DOHH2 (cell line): ENCODE measurements around the gene MEST.

Source experiments
- H3F3A ChIP-seq: fragments of 200-600 bp; sonication (generic), shearing (Covaris generic); 2 replicates; pipeline ENCODE4 v1.6.0; 2016; ENCODE audit warnings: antibody characterized with exemption, mild to moderate bottlenecking; ENCODE audit not compliant: control insufficient read depth, insufficient read depth
- H3K27ac ChIP-seq: fragments of 200-600 bp; sonication (generic); 2 replicates; pipeline ENCODE4 v1.5.1; 2014; ENCODE audit warnings: low read depth, mild to moderate bottlenecking, low read length, moderate library complexity
- H3K27me3 ChIP-seq: fragments of 200-600 bp; sonication (generic); 2 replicates; pipeline ENCODE4 v1.6.1; 2014; ENCODE audit warnings: mild to moderate bottlenecking, low read length, mixed read lengths; ENCODE audit not compliant: control insufficient read depth
- H3K36me3 ChIP-seq: fragments of 200-600 bp; sonication (generic); 2 replicates; pipeline ENCODE4 v1.6.1; 2014; ENCODE audit warnings: mild to moderate bottlenecking, low read length, moderate library complexity, mixed read lengths; ENCODE audit not compliant: control insufficient read depth
- H3K4me1 ChIP-seq: fragments of 200-600 bp; sonication (generic); 2 replicates; pipeline ENCODE4 v1.6.1; 2014; ENCODE audit warnings: mild to moderate bottlenecking, low read length, mixed read lengths; ENCODE audit not compliant: control insufficient read depth
- H3K4me2 ChIP-seq: fragments of 200-600 bp; sonication (generic); 2 replicates; pipeline ENCODE4 v1.6.0; 2014; ENCODE audit warnings: mild to moderate bottlenecking, low read length, moderate library complexity
- H3K4me3 ChIP-seq: fragments of 200-600 bp; sonication (generic); 2 replicates; pipeline ENCODE4 v1.5.1; 2014; ENCODE audit warnings: mild to moderate bottlenecking, low read length, mixed read lengths
- H3K79me2 ChIP-seq: fragments of 200-600 bp; sonication (generic); 2 replicates; pipeline ENCODE4 v1.6.1; 2014; ENCODE audit warnings: mild to moderate bottlenecking, low read length, mixed read lengths; ENCODE audit not compliant: control insufficient read depth
- H3K9me2 ChIP-seq: fragments of 200-600 bp; sonication (generic); replicated peaks from 2 replicates; pipeline ENCODE4 v1.6.1; 2014; ENCODE audit warnings: mild to moderate bottlenecking, low read length, mixed read lengths; ENCODE audit not compliant: control insufficient read depth
- H3K9me3 ChIP-seq: fragments of 200-600 bp; sonication (generic); 2 replicates; pipeline ENCODE4 v1.6.1; 2014; ENCODE audit warnings: antibody characterized with exemption, low read length, mixed read lengths; ENCODE audit not compliant: control insufficient read depth, insufficient read depth
- H4K20me1 ChIP-seq: fragments of 200-600 bp; sonication (generic); 2 replicates; pipeline ENCODE4 v1.6.0; 2014; ENCODE audit warnings: low read depth, mild to moderate bottlenecking, antibody characterized with exemption, low read length, moderate library complexity; ENCODE audit not compliant: control insufficient read depth, insufficient read depth
- EZH2phosphoT487 ChIP-seq: fragments of 200-600 bp; sonication (generic); IDR thresholded peaks from 2 replicates; pipeline ENCODE4 v1.6.1; 2017; ENCODE audit warnings: borderline replicate concordance, mild to moderate bottlenecking, antibody characterized with exemption, low read length, moderate library complexity, mixed read lengths
- TF ChIP-seq, protein P1 (sequence below): fragments of 200-600 bp; sonication (generic); IDR thresholded peaks from one replicate; pipeline ENCODE4 v1.5.1; 2014; ENCODE audit warnings: antibody characterized with exemption, mild to moderate bottlenecking, low read depth, low read length; ENCODE audit not compliant: poor library complexity, severe bottlenecking

Gene MEST

DNA sequence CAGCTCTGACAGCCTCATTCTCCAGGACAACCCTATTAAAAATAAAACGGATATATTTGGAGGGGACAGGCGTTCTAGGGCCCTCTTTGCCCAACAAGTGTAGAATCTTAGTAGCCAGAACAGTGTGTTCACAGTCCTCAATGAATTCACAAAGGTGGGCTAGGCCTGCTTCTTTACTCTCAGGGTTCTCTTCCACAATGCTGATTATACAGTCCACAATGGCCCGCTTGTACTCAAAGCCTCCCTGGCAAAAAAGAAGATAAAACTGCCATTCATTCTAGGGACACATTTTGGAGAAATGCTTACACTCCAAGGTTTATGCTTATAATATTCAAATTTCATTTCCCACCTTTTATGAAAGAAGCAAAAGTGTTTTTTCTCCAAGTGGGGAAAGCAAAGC lies 62.6 kb downstream of the MEST start:
- TF ChIP-seq, protein P1, sequence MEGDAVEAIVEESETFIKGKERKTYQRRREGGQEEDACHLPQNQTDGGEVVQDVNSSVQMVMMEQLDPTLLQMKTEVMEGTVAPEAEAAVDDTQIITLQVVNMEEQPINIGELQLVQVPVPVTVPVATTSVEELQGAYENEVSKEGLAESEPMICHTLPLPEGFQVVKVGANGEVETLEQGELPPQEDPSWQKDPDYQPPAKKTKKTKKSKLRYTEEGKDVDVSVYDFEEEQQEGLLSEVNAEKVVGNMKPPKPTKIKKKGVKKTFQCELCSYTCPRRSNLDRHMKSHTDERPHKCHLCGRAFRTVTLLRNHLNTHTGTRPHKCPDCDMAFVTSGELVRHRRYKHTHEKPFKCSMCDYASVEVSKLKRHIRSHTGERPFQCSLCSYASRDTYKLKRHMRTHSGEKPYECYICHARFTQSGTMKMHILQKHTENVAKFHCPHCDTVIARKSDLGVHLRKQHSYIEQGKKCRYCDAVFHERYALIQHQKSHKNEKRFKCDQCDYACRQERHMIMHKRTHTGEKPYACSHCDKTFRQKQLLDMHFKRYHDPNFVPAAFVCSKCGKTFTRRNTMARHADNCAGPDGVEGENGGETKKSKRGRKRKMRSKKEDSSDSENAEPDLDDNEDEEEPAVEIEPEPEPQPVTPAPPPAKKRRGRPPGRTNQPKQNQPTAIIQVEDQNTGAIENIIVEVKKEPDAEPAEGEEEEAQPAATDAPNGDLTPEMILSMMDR = no peak
- no peak for TF ChIP-seq EZH2phosphoT487
- no peaks in the 10 kb centered on the region for H3K9me2 ChIP-seq

More for the DNA sequence above, 62.6 kb downstream of the MEST start:
- Histone ChIP-seq H4K20me1 (no peaks in the 10 kb centered on the region), H3K4me3 (no peak overlapping the region), H3K79me2 (no peaks in the 10 kb centered on the region), H3K36me3 (no peaks in the 10 kb centered on the region), H3K4me1 (no peaks in the 10 kb centered on the region), H3K4me2 (no peak overlapping the region), H3F3A (no peaks in the 10 kb centered on the region), H3K9me3 (no peaks in the 10 kb centered on the region), H3K27me3 (no peaks in the 10 kb centered on the region), H3K27ac (no peak overlapping the region)
